Ascending aorta (tissue), 2 donors: ENCODE results near the gene RANGAP1. TPM values are rescaled to one million over a fixed set of nuclear protein-coding genes. Genes with fewer than 3 reads are reported as not detected.
A peak's percentile ranks its signal among the peaks of the same experiment; 100 is the strongest.

Experiments
- DNase-seq, 2 donors: peaks; one replicate each; pipeline ENCODE4 v3.0.0-alpha.2; 2019; ENCODE audit warnings: low spot score in 2 of 2
- H3K27ac ChIP-seq, 2 donors: fragments of 200-600 bp; sonication (generic); one replicate each; pipeline ENCODE4 v1.5.1; 2016 to 2017; ENCODE audit warnings: mild to moderate bottlenecking in 1 of 2
- H3K27me3 ChIP-seq: fragments of 200-600 bp; sonication (generic); one replicate; pipeline ENCODE4 v1.5.1; 2017
- H3K36me3 ChIP-seq, 2 donors: fragments of 200-600 bp; sonication (generic); one replicate each; pipeline ENCODE4 v1.5.1; 2016
- H3K4me1 ChIP-seq, 2 donors: fragments of 200-600 bp; sonication (generic); one replicate each; pipeline ENCODE4 v1.5.1; 2016 to 2017; ENCODE audit warnings: mild to moderate bottlenecking in 1 of 2
- H3K4me3 ChIP-seq, 2 donors: fragments of 200-600 bp; sonication (generic); one replicate each; pipeline ENCODE4 v1.5.1; 2016 to 2017; ENCODE audit warnings: mild to moderate bottlenecking in 1 of 2
- H3K9me3 ChIP-seq, 2 donors: fragments of 200-600 bp; sonication (generic); one replicate each; pipeline ENCODE4 v1.5.1; 2016
- intact Hi-C: fragments of 100-400 bp; cut with DNase I; formaldehyde crosslinking; loops from one replicate; pipeline ENCODE4 v1.15.1; 2023
- total RNA-seq: library from RNA; depleted of rRNA; stranded (reverse); fragments of >200 nt; gene quantifications from one replicate; pipeline ENCODE4 v1.1.0, GENCODE V29; 2016
- TF ChIP-seq, protein P1 (sequence below), 3 experiments: fragments of 200-600 bp in 2 of 3; fragments of 450-650 bp in 1 of 3; sonication (generic) in 2 of 3; IDR thresholded peaks; one replicate each; pipeline ENCODE4 v1.5.1; 2016 to 2019; ENCODE audit warnings: antibody characterized with exemption in 3 of 3, mild to moderate bottlenecking in 1 of 3, moderate library complexity in 1 of 3

RANGAP1 gene
- total RNA-seq, 1 donor from 2014 or later = 49.8 TPM

DNA sequence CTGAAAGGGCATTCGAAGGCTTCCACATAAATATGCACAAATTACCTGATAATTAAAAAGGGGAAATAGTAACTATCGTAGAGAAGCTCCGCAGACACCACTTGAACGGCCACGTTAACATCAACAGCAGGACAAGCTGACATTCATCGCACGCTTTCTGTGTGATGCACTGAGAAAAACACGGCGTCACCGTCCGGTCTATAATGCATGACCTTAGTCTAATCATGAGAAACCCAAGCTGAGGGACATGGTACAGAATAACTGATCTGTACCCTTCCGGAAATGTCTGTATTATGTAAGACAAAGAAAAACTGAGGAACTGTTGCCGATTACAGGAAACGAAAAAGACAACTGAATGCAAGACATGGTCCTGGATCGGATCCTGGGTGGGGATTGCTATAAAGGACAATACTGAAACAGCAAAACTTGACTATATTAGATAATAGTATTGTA, 678 bp upstream of the RANGAP1 start:
- Histone ChIP-seq H3K27ac (peak overlapping the region; percentile 37 to 53), H3K4me1 (peaks cover 3 to 27% of the 10 kb centered on the region in 2 donors), H3K36me3 (no peaks in the 10 kb centered on the region), H3K4me3 (peak overlapping the region; percentile 48 to 67), H3K9me3 (no peaks in the 10 kb centered on the region), H3K27me3 (no peaks in the 10 kb centered on the region)
- intact Hi-C loops = loop anchor here (1.0 to 5.0 kb wide), 7 partner anchors 15 to 336 kb away; partner anchors contain the start of genes EP300, L3MBTL2, RBX1 and TEF
- DNase-seq = peak in 1 of 2 donors; percentile 71
- TF ChIP-seq, protein P1, sequence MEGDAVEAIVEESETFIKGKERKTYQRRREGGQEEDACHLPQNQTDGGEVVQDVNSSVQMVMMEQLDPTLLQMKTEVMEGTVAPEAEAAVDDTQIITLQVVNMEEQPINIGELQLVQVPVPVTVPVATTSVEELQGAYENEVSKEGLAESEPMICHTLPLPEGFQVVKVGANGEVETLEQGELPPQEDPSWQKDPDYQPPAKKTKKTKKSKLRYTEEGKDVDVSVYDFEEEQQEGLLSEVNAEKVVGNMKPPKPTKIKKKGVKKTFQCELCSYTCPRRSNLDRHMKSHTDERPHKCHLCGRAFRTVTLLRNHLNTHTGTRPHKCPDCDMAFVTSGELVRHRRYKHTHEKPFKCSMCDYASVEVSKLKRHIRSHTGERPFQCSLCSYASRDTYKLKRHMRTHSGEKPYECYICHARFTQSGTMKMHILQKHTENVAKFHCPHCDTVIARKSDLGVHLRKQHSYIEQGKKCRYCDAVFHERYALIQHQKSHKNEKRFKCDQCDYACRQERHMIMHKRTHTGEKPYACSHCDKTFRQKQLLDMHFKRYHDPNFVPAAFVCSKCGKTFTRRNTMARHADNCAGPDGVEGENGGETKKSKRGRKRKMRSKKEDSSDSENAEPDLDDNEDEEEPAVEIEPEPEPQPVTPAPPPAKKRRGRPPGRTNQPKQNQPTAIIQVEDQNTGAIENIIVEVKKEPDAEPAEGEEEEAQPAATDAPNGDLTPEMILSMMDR (IDR thresholded peaks at IDR 0.05) = no peak

DNA sequence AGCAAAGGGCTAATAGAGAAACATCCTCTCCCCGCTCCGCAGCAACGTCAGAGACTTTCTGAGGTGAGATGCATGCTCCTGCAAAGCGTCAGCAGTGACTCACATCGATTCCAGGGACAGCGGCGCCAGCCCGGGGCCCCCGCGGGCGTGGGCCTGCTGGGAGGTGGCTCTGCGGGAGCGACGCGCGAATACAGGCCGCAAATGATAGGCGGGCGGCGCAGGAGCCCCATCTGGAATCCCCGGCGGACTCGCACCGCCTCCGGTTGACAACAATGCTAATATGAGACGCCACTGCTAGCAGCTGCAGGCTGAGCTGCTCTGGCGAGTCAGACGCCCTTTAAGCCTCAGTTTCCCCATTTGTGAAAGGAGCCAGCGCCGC, 557 bp downstream of the RANGAP1 start:
- no peaks in the 10 kb centered on the region for H3K27me3 ChIP-seq
- intact Hi-C loops = loop anchor here (5.0 kb wide), 3 partner anchors 82 to 237 kb away; partner anchors contain the start of gene EP300
- H3K4me3 ChIP-seq = peak overlapping the region; percentile 69 to 99
- no peaks in the 10 kb centered on the region for H3K9me3 ChIP-seq
- TF ChIP-seq, protein P1 (IDR thresholded peaks at IDR 0.05) = no peak
- H3K27ac ChIP-seq = peak overlapping the region; percentile 77 to 78
- peaks cover 4 to 8% of the 10 kb centered on the region in 2 donors for H3K36me3 ChIP-seq
- DNase-seq = peak; percentile 22 to 79
- H3K4me1 ChIP-seq = peaks cover 3 to 24% of the 10 kb centered on the region in 2 donors

DNA sequence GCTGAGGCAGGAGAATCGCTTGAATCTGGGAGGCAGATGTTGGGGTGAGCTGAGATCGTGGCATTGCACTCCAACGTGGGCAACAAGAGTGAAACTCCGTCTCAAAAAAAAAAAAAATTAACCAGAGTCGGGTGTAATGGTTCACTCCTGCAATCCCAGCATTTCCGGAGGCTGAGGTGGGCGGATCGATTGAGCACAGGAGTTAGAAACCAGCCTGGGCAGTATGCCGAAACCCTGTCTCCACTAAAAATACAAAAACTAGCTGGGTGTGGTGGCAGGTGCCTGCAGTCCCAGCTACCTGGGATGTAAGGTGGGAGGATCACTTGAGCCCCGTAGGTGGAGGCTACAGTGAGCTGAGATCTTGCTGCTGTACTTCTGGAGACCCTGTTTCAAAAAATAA, 1.5 kb downstream of the RANGAP1 start:
- DNase-seq = no peak
- TF ChIP-seq, protein P1 (IDR thresholded peaks at IDR 0.05) = no peak
- Histone ChIP-seq H3K4me1 (peaks cover 3 to 16% of the 10 kb centered on the region in 2 donors), H3K9me3 (no peaks in the 10 kb centered on the region), H3K36me3 (peaks cover 10 to 15% of the 10 kb centered on the region in 2 donors), H3K27ac (no peak overlapping the region), H3K27me3 (no peaks in the 10 kb centered on the region), H3K4me3 (peak overlapping the region in 1 of 2 donors; percentile 99)
- intact Hi-C loops = no loop called here

DNA sequence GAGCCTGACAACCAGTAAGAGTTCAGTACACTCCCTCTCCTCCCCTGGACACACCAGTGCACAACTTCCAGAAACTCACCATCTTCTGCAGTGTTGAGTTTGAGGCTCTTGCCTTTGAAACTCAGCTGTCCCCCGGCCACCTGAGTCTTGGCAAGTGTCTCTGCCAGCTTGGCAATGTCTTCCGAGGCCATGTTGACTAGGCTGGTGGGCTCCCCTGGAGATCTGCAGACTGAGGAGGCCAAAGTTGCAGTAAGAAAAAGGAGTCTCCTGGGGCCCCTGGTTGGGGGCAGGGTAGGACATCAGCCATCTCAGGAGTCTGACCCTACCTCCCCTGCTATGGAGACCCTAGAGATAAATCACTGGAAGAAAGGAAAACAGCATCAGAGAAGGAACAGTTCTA, 5.1 kb downstream of the RANGAP1 start:
- intact Hi-C loops = no loop called here
- DNase-seq = no peak

DNA sequence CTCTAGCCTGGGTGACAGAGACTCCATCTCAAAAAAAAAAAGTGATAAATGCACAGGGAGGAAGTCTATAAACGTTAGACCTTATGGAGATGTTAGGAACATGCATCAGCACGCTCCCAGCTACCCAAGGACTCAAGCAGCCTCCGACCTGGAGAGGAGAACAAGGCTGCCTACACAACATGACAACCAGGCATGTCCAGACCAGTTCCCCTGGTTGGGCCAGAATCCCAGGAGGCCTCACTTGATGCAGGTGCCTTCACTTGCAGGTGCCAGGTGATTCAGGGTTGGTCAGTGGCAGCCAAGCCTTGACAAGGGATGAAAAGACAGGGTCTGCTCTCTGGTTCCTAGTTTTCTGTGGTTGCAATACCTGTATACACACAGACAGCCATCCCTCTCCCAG, 5.9 kb downstream of the RANGAP1 start:
- TF ChIP-seq, protein P1 (IDR thresholded peaks at IDR 0.05) = no peak
- no peak for DNase-seq
- H3K27me3 ChIP-seq = no peaks in the 10 kb centered on the region
- no peaks in the 10 kb centered on the region for H3K9me3 ChIP-seq
- intact Hi-C loops = no loop called here
- peaks cover 28 to 44% of the 10 kb centered on the region in 2 donors for H3K36me3 ChIP-seq
- no peak overlapping the region for H3K4me3 ChIP-seq
- H3K27ac ChIP-seq = no peak overlapping the region
- peaks cover 0 to 5% of the 10 kb centered on the region in 2 donors for H3K4me1 ChIP-seq

More for the DNA sequence above, 5.1 kb downstream of the RANGAP1 start:
- H3K27ac ChIP-seq = no peak overlapping the region
- H3K4me3 ChIP-seq = no peak overlapping the region
- no peaks in the 10 kb centered on the region for H3K9me3 ChIP-seq
- TF ChIP-seq, protein P1 (IDR thresholded peaks at IDR 0.05) = no peak
- peaks cover 25 to 36% of the 10 kb centered on the region in 2 donors for H3K36me3 ChIP-seq
- H3K4me1 ChIP-seq = peaks cover 3 to 8% of the 10 kb centered on the region in 2 donors
- H3K27me3 ChIP-seq = no peaks in the 10 kb centered on the region
